Activated B cell treated with CpG ODN at 0.5 μM for 24 hours (primary cell): Measurements from ENCODE around the gene SERPINB11. TPM values are rescaled to one million over a fixed set of nuclear protein-coding genes. Genes with fewer than 3 reads are reported as not detected.

Experiments used
- ATAC-seq: fragments of 200-7000 bp; cut with Tn5 transposase; one replicate; pipeline ENCODE4 v1.10.0; 2021; ENCODE audit warnings: low read depth, mild to moderate bottlenecking, moderate library complexity
- CTCF ChIA-PET: fragments of 350-600 bp; sonication (Branson Sonifier 250); formaldehyde crosslinking; loops from one replicate; lab custom pipeline; 2021; ENCODE audit warnings: antibody characterized with exemption; lab: Charles Lee
- POLR2A ChIA-PET: fragments of 350-600 bp; sonication (Branson Sonifier 250); formaldehyde crosslinking; loops from one replicate; lab custom pipeline; 2021; ENCODE audit warnings: antibody characterized with exemption; lab: Charles Lee
- DNase-seq: peaks from one replicate; pipeline ENCODE4 v3.0.0; 2022
- H3K27ac Mint-ChIP-seq: one replicate; pipeline ENCODE4 v1.8.0; 2020; ENCODE audit warnings: mixed read lengths
- H3K27me3 Mint-ChIP-seq: one replicate; pipeline ENCODE4 v1.8.0; 2021; ENCODE audit warnings: mixed read lengths
- H3K36me3 Mint-ChIP-seq: one replicate; pipeline ENCODE4 v1.8.0; 2021; ENCODE audit warnings: low read depth, mixed read lengths
- H3K4me1 Mint-ChIP-seq: one replicate; pipeline ENCODE4 v1.8.0; 2021; ENCODE audit warnings: mixed read lengths
- H3K4me3 Mint-ChIP-seq: one replicate; pipeline ENCODE4 v1.8.0; 2020; ENCODE audit warnings: mild to moderate bottlenecking, mixed read lengths
- H3K9me3 Mint-ChIP-seq: one replicate; pipeline ENCODE4 v1.8.0; 2020; ENCODE audit warnings: mixed read lengths
- CTCF ChIP-seq: fragments of 200-600 bp; IDR thresholded peaks from one replicate; pipeline ENCODE4 v1.8.0; 2022; ENCODE audit warnings: antibody characterized with exemption, mild to moderate bottlenecking
- intact Hi-C: fragments of 100-400 bp; cut with micrococcal nuclease; formaldehyde crosslinking; loops from one replicate; pipeline ENCODE4 v1.15.1; 2024
- total RNA-seq: library from RNA; stranded (reverse); gene quantifications from 2 replicates; pipeline ENCODE4 v1.2.3, GENCODE V29; 2022

The SERPINB11 gene
- total RNA-seq, 1 donor from 2014 or later: not detected

- no peaks in the 10 kb centered on the region for H3K36me3 Mint-ChIP-seq
- ChIA-PET POLR2A (no interaction called here), CTCF (no interaction called here)
- H3K27ac Mint-ChIP-seq: no peak overlapping the region
- no peak overlapping the region for H3K4me3 Mint-ChIP-seq
- no peak for TF ChIP-seq CTCF
- H3K27me3 Mint-ChIP-seq: peaks cover 6% of the 10 kb centered on the region
- DNase-seq (no peak), ATAC-seq (no peak)
- H3K4me1 Mint-ChIP-seq: no peaks in the 10 kb centered on the region
- intact Hi-C loops: no loop called here
- H3K9me3 Mint-ChIP-seq: peaks cover 3% of the 10 kb centered on the region
Measured at GRCh38 chr18:63679820-63680606, 22.7 kb upstream of the SERPINB11 start.

DNA sequence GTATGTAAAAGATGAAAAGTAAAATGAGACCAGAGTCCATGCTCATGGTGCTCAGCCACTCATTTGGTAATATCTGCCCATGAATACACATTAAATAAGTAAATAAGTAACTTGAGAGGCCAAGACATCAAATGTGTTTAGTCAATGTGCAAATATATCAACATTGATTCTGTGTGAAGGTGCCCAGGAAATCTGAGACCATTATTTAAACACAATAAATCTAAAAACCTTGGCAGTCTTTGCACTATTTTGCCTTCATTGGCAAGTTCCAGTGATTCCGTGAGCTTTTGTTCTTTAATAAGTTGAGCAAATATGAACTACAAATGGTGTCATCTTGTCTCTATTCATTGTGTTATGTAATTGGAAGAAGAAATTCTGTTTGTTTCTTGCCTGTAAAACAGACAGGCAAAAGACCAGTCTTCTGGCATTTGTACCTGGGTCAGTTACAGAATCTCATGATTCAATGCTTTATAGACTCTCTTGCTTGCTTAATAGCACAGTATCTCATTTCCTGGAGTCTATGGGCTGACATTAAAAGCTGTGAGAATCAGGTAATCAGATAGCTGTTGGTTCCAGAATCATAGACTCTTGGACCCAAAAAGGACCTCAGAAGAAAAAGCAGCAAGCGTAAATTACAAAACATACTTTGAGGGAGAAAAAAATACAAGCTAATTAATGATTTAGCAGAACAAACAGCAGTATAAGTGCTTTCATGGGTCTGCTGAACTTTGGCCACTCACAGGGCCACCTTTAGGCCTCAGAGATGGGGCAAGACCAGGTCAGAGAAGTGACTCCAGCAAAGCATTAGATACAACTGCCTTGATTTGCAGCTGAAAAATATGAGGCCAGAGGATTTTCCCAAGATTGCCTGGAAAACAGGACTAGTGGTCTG, 21.1 kb upstream of the SERPINB11 start:
- Mint-ChIP-seq H3K9me3 (peaks cover 3% of the 10 kb centered on the region), H3K4me1 (no peaks in the 10 kb centered on the region), H3K4me3 (no peak overlapping the region), H3K36me3 (no peaks in the 10 kb centered on the region), H3K27ac (no peak overlapping the region), H3K27me3 (peaks cover 6% of the 10 kb centered on the region)
- no peak for TF ChIP-seq CTCF
- ChIA-PET CTCF (no interaction called here), POLR2A (no interaction called here)
- intact Hi-C loops: no loop called here
- ATAC-seq (no peak), DNase-seq (no peak)

DNA sequence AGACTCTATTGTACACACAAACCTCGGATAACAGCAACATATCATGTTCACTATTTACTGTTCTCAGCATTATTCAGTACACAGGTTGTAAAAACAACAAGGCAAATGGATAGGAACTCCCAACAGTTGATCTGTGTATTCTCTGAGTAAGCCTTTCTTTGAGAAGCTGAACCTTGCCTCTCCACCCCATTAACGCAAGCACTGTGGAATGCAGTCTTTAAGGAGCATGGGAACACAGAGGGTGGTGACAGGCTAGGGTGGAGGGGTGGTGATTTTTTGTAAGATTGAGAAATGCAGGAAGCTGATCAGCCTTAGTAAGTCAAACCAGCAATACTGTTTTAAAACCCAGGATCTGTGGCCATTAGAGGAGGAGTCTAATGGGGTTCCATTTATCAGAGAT, 19.6 kb upstream of the SERPINB11 start:
- Mint-ChIP-seq H3K27me3 (peaks cover 4% of the 10 kb centered on the region), H3K36me3 (no peaks in the 10 kb centered on the region), H3K4me3 (no peak overlapping the region), H3K9me3 (peaks cover 3% of the 10 kb centered on the region), H3K4me1 (no peaks in the 10 kb centered on the region), H3K27ac (no peak overlapping the region)
- POLR2A ChIA-PET: no interaction called here
- CTCF ChIA-PET: no interaction called here
- no peak for TF ChIP-seq CTCF
- intact Hi-C loops: no loop called here
- DNase-seq (no peak), ATAC-seq (no peak)

GRCh38 chr18:63683890-63684289, 18.9 kb upstream of the SERPINB11 start:
- POLR2A ChIA-PET: no interaction called here
- CTCF ChIA-PET: no interaction called here
- Mint-ChIP-seq H3K27me3 (peaks cover 6% of the 10 kb centered on the region), H3K4me1 (no peaks in the 10 kb centered on the region), H3K9me3 (peaks cover 3% of the 10 kb centered on the region), H3K27ac (no peak overlapping the region), H3K36me3 (no peaks in the 10 kb centered on the region), H3K4me3 (no peak overlapping the region)
- DNase-seq (no peak), ATAC-seq (no peak)
- intact Hi-C loops: no loop called here
- no peak for TF ChIP-seq CTCF

GRCh38 chr18:63684718-63685117, 18.0 kb upstream of the SERPINB11 start:
- intact Hi-C loops: no loop called here
- POLR2A ChIA-PET: no interaction called here
- Mint-ChIP-seq H3K4me3 (no peak overlapping the region), H3K27me3 (peaks cover 8% of the 10 kb centered on the region), H3K27ac (no peak overlapping the region), H3K36me3 (no peaks in the 10 kb centered on the region), H3K9me3 (peaks cover 3% of the 10 kb centered on the region), H3K4me1 (no peaks in the 10 kb centered on the region)
- ATAC-seq (no peak), DNase-seq (no peak)
- CTCF ChIA-PET: no interaction called here
- TF ChIP-seq CTCF: no peak
